ENCODE data around the gene REST.

Gene REST

DNA sequence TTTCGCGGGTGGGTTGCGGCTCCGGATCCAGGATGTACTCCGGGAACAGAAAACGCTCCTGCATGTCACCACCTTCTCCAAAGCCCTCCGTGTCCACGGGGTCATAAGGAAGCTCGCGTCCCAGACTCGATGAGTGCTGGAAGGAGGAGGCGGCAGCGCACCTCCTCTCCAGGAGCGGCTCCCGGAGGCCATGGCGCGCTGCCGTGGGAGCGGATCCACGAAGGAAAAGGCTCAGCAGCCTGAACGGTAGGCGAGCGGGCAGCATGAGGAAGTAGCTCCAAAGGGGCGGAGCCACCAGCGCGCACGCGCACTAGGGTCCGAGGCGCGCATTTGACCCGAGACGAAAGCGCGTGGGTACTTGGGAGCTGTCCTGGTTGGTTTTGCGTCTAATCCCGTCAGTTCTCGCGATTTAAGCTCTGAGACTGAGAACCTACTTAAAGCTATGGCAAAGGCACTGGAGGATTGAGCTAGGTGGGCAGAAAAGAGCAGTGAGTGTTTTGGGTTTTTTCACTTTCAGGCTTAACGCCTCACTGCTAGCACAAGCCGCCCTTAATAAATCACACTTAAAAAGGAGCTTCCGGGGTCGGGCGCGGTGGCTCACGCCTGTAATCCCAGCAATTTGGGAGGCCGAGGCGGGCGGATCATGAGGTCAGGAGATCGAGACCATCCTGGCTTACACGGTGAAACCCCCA is 69.8 kb downstream of the REST start, which contains the start of gene NOA1:
TSS of gene NOA1 (minus strand) at position 286 of the 692 bp plus-strand sequence. CDS start at position 265, 21 bp downstream.
- DNase-seq (ENCODE audit: low spot score): peak; percentile 98

DNA sequence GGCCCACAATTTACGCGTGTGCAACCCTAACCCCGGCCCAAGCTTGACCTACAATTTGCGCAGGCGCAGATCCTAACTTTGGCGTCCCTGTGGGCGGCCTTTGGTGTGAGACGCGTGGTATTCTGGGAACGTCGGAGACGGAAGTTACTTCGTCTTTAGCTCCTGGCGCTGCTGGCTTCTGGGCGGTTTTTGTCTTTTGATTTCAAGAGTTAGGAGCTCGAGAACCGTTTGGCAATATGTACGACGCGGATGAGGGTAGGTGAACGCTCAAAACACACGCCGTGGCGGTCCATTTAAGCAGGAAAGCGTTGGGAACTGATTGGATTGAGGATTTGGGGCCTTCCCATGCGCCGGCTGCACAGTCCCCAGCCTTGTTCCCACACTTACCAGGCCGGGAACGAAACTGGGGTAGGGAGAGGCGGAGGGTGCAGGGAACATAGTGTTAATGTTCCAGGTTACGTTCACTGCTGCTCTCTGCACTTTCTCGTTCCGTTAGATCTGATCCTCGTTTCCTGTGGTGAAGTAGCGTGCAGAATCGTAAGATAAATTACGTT is 71.1 kb downstream of the REST start, which contains the start of gene POLR2B:
TSS of gene POLR2B (plus strand) at position 147 of the 554 bp plus-strand sequence. CDS start at position 237, 90 bp downstream.
- DNase-seq (ENCODE audit: low spot score): peak; percentile 93

DNA sequence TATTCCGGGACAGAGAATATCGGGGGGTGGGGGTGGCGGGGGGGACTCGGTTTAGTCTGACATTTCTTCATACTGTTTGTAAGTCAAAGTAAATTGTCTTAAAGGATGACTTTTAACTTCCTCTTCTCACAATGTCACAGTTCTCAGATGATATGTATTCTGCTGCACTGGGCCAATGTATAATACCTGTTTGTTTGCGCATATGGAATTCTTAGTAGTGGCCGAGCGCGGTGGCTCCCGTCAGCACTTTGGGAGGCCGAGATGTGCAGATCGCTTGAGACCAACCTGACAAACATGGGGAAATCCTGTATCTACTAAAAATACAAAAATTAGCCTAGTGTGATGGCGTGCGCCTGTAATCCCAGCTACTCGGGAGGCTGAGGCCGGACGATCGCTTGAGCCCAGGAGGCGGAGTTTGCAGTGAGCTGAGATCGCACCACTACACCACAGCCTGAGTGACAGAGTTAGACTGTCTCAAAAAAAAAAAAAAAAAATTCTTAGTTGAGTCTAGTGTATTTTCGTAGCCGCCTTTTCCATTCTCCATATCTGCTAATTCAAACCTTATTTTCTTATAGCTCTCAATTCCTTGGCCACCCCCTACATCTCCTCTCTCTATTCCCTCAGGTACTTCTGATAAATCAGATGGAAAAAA is 71.8 kb downstream of the REST start:
- DNase-seq (ENCODE audit: low spot score): peak; percentile 21

DNA sequence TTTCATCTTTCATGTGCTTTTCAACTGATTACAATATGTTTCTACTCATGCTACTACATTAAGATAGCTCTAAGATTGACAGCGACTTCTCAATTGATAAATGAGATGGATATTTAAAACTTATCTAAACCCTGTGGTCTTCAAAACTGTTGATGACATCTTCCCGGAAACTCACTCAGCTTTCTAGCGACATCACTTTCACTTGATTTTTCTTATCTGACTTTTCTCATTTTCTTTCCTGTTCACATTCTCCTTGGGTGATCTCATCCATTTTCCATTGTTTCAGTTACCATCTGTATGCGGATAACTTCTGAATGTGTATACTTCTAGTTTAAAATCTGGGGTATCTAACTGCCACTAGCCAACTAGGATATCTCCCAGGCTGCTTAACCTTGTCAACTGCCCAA is 74.1 kb downstream of the REST start:
- DNase-seq (ENCODE audit: low spot score): peak; percentile 59

DNA sequence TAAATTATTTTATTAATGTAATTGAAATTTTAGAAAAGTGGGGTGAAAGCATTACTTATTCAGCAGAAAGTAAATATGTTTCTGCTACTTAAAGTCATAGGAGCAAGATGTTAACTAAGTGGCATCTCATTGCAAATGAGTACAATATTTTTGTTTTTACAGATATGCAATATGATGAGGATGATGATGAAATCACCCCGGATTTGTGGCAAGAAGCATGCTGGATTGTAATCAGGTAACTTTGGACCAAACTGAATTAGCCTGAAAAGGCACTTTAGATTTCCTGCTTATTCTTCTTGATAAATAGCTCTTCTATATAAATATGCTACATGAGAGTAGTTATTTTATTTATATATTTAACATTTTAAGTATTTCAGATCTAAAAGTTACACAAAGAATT is 78.5 kb downstream of the REST start:
- no peak for DNase-seq (ENCODE audit: low spot score)

DNA sequence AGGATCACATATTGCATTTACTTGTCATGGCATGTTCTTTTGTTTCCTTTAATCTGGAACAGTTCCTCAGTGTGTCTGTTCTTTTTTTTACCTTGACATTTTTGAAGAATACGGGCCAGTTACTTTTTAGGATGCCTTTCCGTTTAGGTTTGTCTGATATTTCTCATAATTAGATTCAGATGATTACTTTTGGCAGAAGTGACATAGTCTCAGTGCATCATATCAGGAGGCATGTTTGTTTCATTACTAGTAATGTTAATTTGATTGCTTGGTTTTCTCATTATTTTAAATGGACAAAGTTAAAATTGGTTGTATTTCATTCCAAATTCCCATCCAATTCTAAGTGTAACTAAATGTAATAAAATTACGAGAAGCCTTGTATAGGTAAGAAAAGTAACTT is 79.3 kb downstream of the REST start:
- DNase-seq (ENCODE audit: low spot score): no peak

DNA sequence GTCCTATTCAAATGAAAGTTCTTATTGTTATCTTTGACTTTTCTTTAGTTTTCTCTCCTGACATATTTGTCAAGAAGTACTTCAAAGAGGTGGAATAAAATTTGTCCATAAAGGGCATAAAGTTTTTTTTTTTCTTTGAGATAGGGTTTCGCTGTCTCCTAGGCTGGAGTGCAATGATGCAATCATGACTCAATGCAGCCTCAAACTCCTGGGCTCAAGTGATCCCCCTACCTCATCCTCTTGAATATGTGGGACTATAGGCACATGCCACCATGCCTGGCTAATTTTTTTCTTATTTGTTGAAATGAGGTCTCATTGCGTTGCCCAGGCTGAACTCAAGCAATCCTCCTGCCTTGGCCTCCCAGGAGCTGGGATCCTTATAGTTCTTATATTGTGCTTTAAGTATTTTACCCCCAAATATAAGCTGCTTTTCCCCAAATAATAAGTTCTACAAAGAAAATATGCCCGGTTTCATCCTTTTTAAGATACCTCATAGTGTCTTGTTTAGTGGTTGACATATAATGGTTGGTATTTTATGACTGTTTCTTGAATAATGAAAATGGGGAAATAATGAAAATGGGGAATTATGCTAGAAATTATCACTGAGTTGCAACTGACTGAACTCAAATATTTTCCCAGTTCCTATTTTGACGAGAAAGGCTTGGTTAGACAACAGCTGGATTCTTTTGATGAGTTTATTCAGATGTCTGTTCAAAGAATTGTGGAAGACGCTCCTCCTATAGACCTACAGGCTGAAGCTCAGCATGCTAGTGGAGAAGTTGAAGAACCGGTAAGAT is 82.6 kb downstream of the REST start:
- DNase-seq (ENCODE audit: low spot score): no peak

DNA sequence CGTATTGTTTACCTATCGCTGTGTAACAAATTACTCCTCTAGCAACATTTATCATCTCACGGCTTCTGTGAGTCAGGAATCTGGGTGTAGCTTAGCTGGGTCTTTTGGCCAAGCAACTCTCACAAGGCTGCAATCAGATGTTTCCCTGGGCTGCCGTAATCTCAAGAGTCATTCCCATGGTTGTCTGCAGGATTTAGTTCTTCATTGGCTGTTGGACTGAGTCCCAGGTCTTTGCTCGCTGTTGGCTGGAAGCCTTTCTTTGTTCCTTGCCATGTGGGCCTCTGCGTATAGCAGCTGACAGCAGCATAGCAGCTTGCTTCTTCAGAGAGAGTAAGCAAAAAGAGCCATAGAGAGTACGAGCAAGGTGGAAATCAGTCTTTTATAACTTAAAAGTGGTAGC is 87.8 kb downstream of the REST start:
- DNase-seq (ENCODE audit: low spot score): no peak

DNA sequence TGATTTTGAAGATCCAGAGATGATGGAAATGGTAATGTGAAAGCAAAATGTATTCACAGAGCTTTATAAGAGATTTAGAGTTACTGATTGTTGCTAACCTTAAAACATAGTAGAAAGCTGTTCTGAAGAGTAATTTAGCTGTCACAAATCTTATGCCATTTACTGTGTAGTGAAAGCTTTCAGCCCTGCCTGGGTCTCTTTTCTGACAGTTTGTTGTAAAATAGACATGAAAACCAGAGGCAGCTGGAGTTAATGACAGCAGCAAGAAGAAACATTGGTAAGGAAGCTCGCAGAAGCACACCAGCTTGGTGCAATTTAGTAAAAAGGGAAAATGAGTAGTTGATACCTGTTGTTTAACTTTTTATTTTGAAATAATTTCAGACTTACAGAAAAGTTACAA is 92.1 kb downstream of the REST start:
- no peak for DNase-seq (ENCODE audit: low spot score)

DNA sequence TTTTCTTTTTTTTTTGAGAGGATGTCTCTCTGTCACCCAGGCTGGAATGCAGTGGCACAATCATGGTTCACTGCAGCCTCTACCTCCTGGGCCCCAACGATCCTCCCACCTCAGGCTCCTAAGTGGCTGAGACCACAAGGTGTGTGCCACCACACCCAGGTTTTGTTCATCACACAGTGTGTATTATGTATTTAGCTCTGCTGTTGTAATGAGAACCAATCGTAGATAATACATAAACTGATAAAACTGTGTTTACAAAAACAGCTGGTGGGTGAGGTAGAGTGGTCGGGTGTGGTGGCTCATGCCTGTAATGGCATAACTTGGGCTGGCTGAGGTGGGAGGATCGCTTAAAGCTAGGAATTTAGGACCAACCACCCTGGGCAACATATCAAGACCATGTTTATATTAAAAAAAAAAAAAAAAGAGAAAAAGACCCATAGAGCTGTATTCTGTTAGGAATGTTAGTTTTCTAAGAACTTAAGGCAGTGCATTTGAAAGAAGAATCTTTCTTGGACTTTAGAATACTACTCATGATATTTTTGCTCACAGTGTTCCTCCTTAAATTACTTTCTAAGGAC is 105.9 kb downstream of the REST start:
- no peak for DNase-seq (ENCODE audit: low spot score)
